GM04504 (cell line): ENCODE measurements around the gene CTNNA3.

Source experiments
- DNase-seq: peaks from one replicate; pipeline ENCODE4 v3.0.0-alpha.2; 2012; ENCODE audit warnings: low read depth

Gene CTNNA3

GRCh38 chr10:66292456-66292855 lies 1403.5 kb downstream of the CTNNA3 start:
- no peak for DNase-seq

- DNase-seq: no peak
Observed at GRCh38 chr10:66291133-66291532, 1404.9 kb downstream of the CTNNA3 start.

GRCh38 chr10:66284621-66285020 lies 1411.4 kb downstream of the CTNNA3 start:
- DNase-seq: no peak

GRCh38 chr10:66283874-66284464 lies 1412.0 kb downstream of the CTNNA3 start:
- no peak for DNase-seq

- DNase-seq: no peak
Observed at GRCh38 chr10:66283064-66283463, 1412.9 kb downstream of the CTNNA3 start.

- DNase-seq: no peak
Observed at GRCh38 chr10:66281327-66281726, 1414.7 kb downstream of the CTNNA3 start.

GRCh38 chr10:66277481-66277880 lies 1418.5 kb downstream of the CTNNA3 start:
- DNase-seq: no peak

- DNase-seq: no peak
Observed at GRCh38 chr10:66273966-66274519, 1422.0 kb downstream of the CTNNA3 start.

- no peak for DNase-seq
Observed at GRCh38 chr10:66265398-66265797, 1430.6 kb downstream of the CTNNA3 start.

- no peak for DNase-seq
Observed at GRCh38 chr10:66259836-66260235, 1436.2 kb downstream of the CTNNA3 start.

- DNase-seq: no peak
Observed at GRCh38 chr10:66258693-66259092, 1437.3 kb downstream of the CTNNA3 start.

GRCh38 chr10:66257801-66258200 lies 1438.2 kb downstream of the CTNNA3 start:
- no peak for DNase-seq

- no peak for DNase-seq
Observed at GRCh38 chr10:66252986-66253385, 1443.0 kb downstream of the CTNNA3 start.

GRCh38 chr10:66246177-66246576 lies 1449.8 kb downstream of the CTNNA3 start:
- no peak for DNase-seq

GRCh38 chr10:66244953-66245352 lies 1451.0 kb downstream of the CTNNA3 start:
- DNase-seq: no peak

GRCh38 chr10:66242885-66243284 lies 1453.1 kb downstream of the CTNNA3 start:
- DNase-seq: no peak

- no peak for DNase-seq
Observed at GRCh38 chr10:66239062-66239461, 1456.9 kb downstream of the CTNNA3 start.

- no peak for DNase-seq
Observed at GRCh38 chr10:66238343-66238742, 1457.7 kb downstream of the CTNNA3 start.

GRCh38 chr10:66234872-66235271 lies 1461.1 kb downstream of the CTNNA3 start:
- DNase-seq: no peak

GRCh38 chr10:66228887-66229286 lies 1467.1 kb downstream of the CTNNA3 start:
- no peak for DNase-seq

- DNase-seq: no peak
Observed at GRCh38 chr10:66223656-66224055, 1472.3 kb downstream of the CTNNA3 start.

GRCh38 chr10:66222462-66223046 lies 1473.4 kb downstream of the CTNNA3 start:
- no peak for DNase-seq

- DNase-seq: no peak
Observed at GRCh38 chr10:66218981-66219587, 1476.9 kb downstream of the CTNNA3 start.
